Tibial artery (tissue), 4 donors: Measurements from ENCODE around the gene S100A8.

ENCODE experiments used
- DNase-seq, 2 donors: peaks; one replicate each; pipeline ENCODE4 v3.0.0-alpha.2; 2019
- H3K27ac ChIP-seq, 2 donors: fragments of 200-600 bp; sonication (generic) in 1 of 2; 1 replicate in 1 of 2; 2 replicates in 1 of 2; pipeline ENCODE4 v1.5.1; 2018 to 2019; ENCODE audit warnings: mild to moderate bottlenecking in 1 of 2
- H3K27me3 ChIP-seq, 2 donors: fragments of 200-600 bp; sonication (generic) in 1 of 2; one replicate each; pipeline versions ENCODE4 v1.5.1 to v1.6.0; 2016 to 2019
- H3K36me3 ChIP-seq, 3 donors: fragments of 200-600 bp; sonication (generic) in 2 of 3; one replicate each; pipeline ENCODE4 v1.5.1; 2016 to 2019; ENCODE audit warnings: mild to moderate bottlenecking in 2 of 3
- H3K4me1 ChIP-seq, 4 donors: fragments of 200-600 bp; sonication (generic) in 2 of 4; 1 replicate in 3 of 4; 2 replicates in 1 of 4; pipeline ENCODE4 v1.5.1; 2016 to 2019
- H3K4me3 ChIP-seq, 2 donors: fragments of 200-600 bp; sonication (generic) in 1 of 2; 1 replicate in 1 of 2; 2 replicates in 1 of 2; pipeline ENCODE4 v1.5.1; 2018 to 2019; ENCODE audit warnings: mild to moderate bottlenecking in 2 of 2
- H3K9me3 ChIP-seq, 3 donors: fragments of 200-600 bp; sonication (generic) in 1 of 3; one replicate each; pipeline ENCODE4 v1.5.1; 2016 to 2019
- CTCF ChIP-seq, 2 experiments: fragments of 200-600 bp in 1 of 2; fragments of 450-650 bp in 1 of 2; IDR thresholded peaks; one replicate each; pipeline ENCODE4 v1.5.1; 2017 to 2019; ENCODE audit warnings: antibody characterized with exemption in 2 of 2, mild to moderate bottlenecking in 1 of 2, moderate library complexity in 1 of 2
- intact Hi-C: fragments of 100-400 bp; cut with DNase I; formaldehyde crosslinking; loops from one replicate; pipeline ENCODE4 v1.15.0; 2023; ENCODE audit warnings: low total_unique reads

The S100A8 gene

GRCh38 chr1:153404768-153405167 lies 13.9 kb upstream of the S100A8 start:
- peak; percentile 17 to 21 for TF ChIP-seq CTCF (IDR thresholded peaks at IDR 0.05)
- no peaks in the 10 kb centered on the region for H3K4me1 ChIP-seq
- intact Hi-C loops = no loop called here
- no peak overlapping the region for H3K27ac ChIP-seq
- H3K9me3 ChIP-seq = no peaks in the 10 kb centered on the region
- no peaks in the 10 kb centered on the region for H3K36me3 ChIP-seq
- H3K4me3 ChIP-seq = no peak overlapping the region
- peak in 1 of 2 donors; percentile 64 for DNase-seq
- H3K27me3 ChIP-seq = peaks cover 0 to 8% of the 10 kb centered on the region in 2 donors

- peaks cover 0 to 8% of the 10 kb centered on the region in 2 donors for H3K27me3 ChIP-seq
- no peaks in the 10 kb centered on the region for H3K9me3 ChIP-seq
- DNase-seq = no peak
- no peaks in the 10 kb centered on the region for H3K4me1 ChIP-seq
- H3K36me3 ChIP-seq = no peaks in the 10 kb centered on the region
- TF ChIP-seq CTCF (IDR thresholded peaks at IDR 0.05) = no peak
- no peak overlapping the region for H3K27ac ChIP-seq
- intact Hi-C loops = no loop called here
- no peak overlapping the region for H3K4me3 ChIP-seq
Observed at GRCh38 chr1:153404086-153404635, 13.3 kb upstream of the S100A8 start.

- Histone ChIP-seq H3K27ac (no peak overlapping the region), H3K4me3 (no peak overlapping the region), H3K27me3 (peaks cover 0 to 8% of the 10 kb centered on the region in 2 donors), H3K36me3 (no peaks in the 10 kb centered on the region), H3K9me3 (no peaks in the 10 kb centered on the region), H3K4me1 (no peaks in the 10 kb centered on the region)
- TF ChIP-seq CTCF (IDR thresholded peaks at IDR 0.05) = no peak
- peak in 1 of 2 donors; percentile 28 for DNase-seq
- intact Hi-C loops = no loop called here
Observed at GRCh38 chr1:153403421-153404085, 12.7 kb upstream of the S100A8 start.

GRCh38 chr1:153402226-153402625 lies 11.4 kb upstream of the S100A8 start:
- no peak for DNase-seq
- Histone ChIP-seq H3K36me3 (no peaks in the 10 kb centered on the region), H3K4me3 (no peak overlapping the region), H3K4me1 (no peaks in the 10 kb centered on the region), H3K9me3 (no peaks in the 10 kb centered on the region), H3K27me3 (peaks cover 0 to 12% of the 10 kb centered on the region in 2 donors), H3K27ac (no peak overlapping the region)
- intact Hi-C loops = no loop called here
- TF ChIP-seq CTCF (IDR thresholded peaks at IDR 0.05) = no peak

- no peaks in the 10 kb centered on the region for H3K36me3 ChIP-seq
- intact Hi-C loops = no loop called here
- DNase-seq = no peak
- no peak overlapping the region for H3K27ac ChIP-seq
- no peak overlapping the region for H3K4me3 ChIP-seq
- peaks cover 0 to 9% of the 10 kb centered on the region in 2 donors for H3K27me3 ChIP-seq
- H3K9me3 ChIP-seq = no peaks in the 10 kb centered on the region
- no peaks in the 10 kb centered on the region for H3K4me1 ChIP-seq
- no peak for TF ChIP-seq CTCF (IDR thresholded peaks at IDR 0.05)
Observed at GRCh38 chr1:153401461-153401860, 10.6 kb upstream of the S100A8 start.
